ENCODE results near the gene ZSCAN9. TPM values are rescaled to one million over a fixed set of nuclear protein-coding genes. Genes with fewer than 3 reads are reported as not detected.
A peak's percentile ranks its signal among the peaks of the same experiment; 100 is the strongest.

The ZSCAN9 gene
- total and polyA plus RNA-seq, 9 of the 15 experiments (the other 6 are each of a cell fraction or from before 2014, with no cell fraction given) = 18.8 to 48.9 (median 28.7) TPM

DNA sequence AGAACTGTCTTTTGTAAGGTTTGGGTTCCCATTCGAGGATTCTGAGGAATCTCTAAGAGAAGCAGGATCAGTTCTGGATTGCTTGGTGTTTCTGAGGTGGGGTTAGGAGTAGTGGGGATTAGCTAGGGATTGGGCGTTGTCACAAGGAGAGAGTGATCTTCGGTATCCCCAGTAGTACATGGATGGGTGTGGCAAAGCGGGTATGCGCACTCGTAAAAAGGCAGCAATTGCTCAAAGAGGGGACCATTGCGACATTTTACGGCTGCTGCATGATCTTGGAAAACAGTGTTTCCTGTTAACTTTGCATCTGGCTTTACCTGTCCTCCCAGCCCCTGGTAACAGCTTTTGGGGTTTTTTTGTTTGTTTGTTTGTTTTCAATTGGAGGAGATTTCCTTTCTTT lies 9.7 kb upstream of the ZSCAN9 start:
- H3K4me3 ChIP-seq = no peak overlapping the region
- CTCF ChIA-PET (ENCODE audit: low intra/inter-chr PET ratio) = no interaction called here
- no peaks in the 10 kb centered on the region for H3K27me3 ChIP-seq (ENCODE audit: control insufficient read depth in 2 of 2, insufficient read depth in 2 of 2, low read length in 2 of 2)
- TF ChIP-seq, protein P1, sequence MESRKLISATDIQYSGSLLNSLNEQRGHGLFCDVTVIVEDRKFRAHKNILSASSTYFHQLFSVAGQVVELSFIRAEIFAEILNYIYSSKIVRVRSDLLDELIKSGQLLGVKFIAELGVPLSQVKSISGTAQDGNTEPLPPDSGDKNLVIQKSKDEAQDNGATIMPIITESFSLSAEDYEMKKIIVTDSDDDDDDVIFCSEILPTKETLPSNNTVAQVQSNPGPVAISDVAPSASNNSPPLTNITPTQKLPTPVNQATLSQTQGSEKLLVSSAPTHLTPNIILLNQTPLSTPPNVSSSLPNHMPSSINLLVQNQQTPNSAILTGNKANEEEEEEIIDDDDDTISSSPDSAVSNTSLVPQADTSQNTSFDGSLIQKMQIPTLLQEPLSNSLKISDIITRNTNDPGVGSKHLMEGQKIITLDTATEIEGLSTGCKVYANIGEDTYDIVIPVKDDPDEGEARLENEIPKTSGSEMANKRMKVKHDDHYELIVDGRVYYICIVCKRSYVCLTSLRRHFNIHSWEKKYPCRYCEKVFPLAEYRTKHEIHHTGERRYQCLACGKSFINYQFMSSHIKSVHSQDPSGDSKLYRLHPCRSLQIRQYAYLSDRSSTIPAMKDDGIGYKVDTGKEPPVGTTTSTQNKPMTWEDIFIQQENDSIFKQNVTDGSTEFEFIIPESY (CRISPR knock-in tag; IDR thresholded peaks at IDR 0.05) = 0 out of 2 replicates have a peak, but pooled peaks have one; percentile 11
- TF ChIP-seq TRIM24 (IDR thresholded peaks at IDR 0.05) (peak in 1 of 2 experiments; percentile 48; a peak in 1 of 4 replicates), MXI1 (IDR thresholded peaks at IDR 0.05; ENCODE audit: low read depth, low read length) (no peak), CEBPB (tag; IDR thresholded peaks at IDR 0.05) (peak; percentile 85), NCOA6 (IDR thresholded peaks at IDR 0.05) (no peak), POLR2AphosphoS2 (IDR thresholded peaks at IDR 0.05; ENCODE audit: low read length) (no peak), MTA3 (IDR thresholded peaks at IDR 0.05; ENCODE audit: borderline replicate concordance) (0 out of 2 replicates have a peak, but pooled peaks have one; percentile 16), MCM3 (IDR thresholded peaks at IDR 0.05) (no peak), NEUROD1 (IDR thresholded peaks at IDR 0.05; ENCODE audit: borderline replicate concordance, low read depth, low read length, partially characterized antibody) (no peak), ETV6 (IDR thresholded peaks at IDR 0.05; ENCODE audit: borderline replicate concordance in 1 of 2, low read depth in 2 of 2, low read length in 1 of 2) (no peak), ETV6 (CRISPR knock-in tag; IDR thresholded peaks at IDR 0.05; ENCODE audit: borderline replicate concordance) (no peak), NRF1 (conservative IDR thresholded peaks at IDR 0.05 in 1 of 2, IDR thresholded peaks at IDR 0.05 in 1 of 2) (peak; percentile 53 to 65; a peak in 3 of 4 replicates), CEBPG (CRISPR knock-in tag; IDR thresholded peaks at IDR 0.05) (no peak), CEBPG (tag; conservative IDR thresholded peaks at IDR 0.05 in 1 of 2, IDR thresholded peaks at IDR 0.05 in 1 of 2) (0 out of 4 replicates have a peak, but pooled peaks of 1 of the 2 experiments have one; percentile 39)
- TF ChIP-seq, protein P2, sequence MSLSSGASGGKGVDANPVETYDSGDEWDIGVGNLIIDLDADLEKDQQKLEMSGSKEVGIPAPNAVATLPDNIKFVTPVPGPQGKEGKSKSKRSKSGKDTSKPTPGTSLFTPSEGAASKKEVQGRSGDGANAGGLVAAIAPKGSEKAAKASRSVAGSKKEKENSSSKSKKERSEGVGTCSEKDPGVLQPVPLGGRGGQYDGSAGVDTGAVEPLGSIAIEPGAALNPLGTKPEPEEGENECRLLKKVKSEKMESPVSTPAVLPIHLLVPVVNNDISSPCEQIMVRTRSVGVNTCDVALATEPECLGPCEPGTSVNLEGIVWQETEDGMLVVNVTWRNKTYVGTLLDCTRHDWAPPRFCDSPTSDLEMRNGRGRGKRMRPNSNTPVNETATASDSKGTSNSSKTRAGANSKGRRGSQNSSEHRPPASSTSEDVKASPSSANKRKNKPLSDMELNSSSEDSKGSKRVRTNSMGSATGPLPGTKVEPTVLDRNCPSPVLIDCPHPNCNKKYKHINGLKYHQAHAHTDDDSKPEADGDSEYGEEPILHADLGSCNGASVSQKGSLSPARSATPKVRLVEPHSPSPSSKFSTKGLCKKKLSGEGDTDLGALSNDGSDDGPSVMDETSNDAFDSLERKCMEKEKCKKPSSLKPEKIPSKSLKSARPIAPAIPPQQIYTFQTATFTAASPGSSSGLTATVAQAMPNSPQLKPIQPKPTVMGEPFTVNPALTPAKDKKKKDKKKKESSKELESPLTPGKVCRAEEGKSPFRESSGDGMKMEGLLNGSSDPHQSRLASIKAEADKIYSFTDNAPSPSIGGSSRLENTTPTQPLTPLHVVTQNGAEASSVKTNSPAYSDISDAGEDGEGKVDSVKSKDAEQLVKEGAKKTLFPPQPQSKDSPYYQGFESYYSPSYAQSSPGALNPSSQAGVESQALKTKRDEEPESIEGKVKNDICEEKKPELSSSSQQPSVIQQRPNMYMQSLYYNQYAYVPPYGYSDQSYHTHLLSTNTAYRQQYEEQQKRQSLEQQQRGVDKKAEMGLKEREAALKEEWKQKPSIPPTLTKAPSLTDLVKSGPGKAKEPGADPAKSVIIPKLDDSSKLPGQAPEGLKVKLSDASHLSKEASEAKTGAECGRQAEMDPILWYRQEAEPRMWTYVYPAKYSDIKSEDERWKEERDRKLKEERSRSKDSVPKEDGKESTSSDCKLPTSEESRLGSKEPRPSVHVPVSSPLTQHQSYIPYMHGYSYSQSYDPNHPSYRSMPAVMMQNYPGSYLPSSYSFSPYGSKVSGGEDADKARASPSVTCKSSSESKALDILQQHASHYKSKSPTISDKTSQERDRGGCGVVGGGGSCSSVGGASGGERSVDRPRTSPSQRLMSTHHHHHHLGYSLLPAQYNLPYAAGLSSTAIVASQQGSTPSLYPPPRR (CRISPR knock-in tag; IDR thresholded peaks at IDR 0.05; ENCODE audit: borderline replicate concordance) = no peak

More for the DNA sequence above, 9.7 kb upstream of the ZSCAN9 start:
- peak; percentile 36 to 69 (median 41) for DNase-seq (ENCODE audit: extremely low read depth in 1 of 4, low spot score in 3 of 4)
- POLR2A ChIA-PET = interaction anchor here (0.6 to 1.5 kb wide), 3 partner anchors 10 to 1012 kb away, joined by 3 to 5 read pairs (median 3); partner anchors contain the start of gene ZSCAN9
- Histone ChIP-seq H3K9me3 (replicated peaks; ENCODE audit: control insufficient read depth, insufficient read depth, low read depth, low read length) (no peaks in the 10 kb centered on the region), H3K27ac (ENCODE audit: extremely low read depth, low read depth, low read length) (no peak overlapping the region), H2AFZ (ENCODE audit: low read depth, low read length) (peak overlapping the region; percentile 42), H3K36me3 (ENCODE audit: control insufficient read depth, insufficient read depth, low read length) (no peaks in the 10 kb centered on the region), H4K20me1 (replicated peaks; ENCODE audit: control insufficient read depth, insufficient read depth, low read length) (no peaks in the 10 kb centered on the region; the same call in 1 of the 2 replicates), H3K9ac (ENCODE audit: insufficient read depth in 1 of 2, low read depth in 2 of 2, low read length in 2 of 2) (peak overlapping the region; percentile 2 to 40; a peak in 2 of 4 replicates), H3K4me1 (replicated peaks in 1 of 2; ENCODE audit: control insufficient read depth in 2 of 2, insufficient read depth in 2 of 2, low read length in 2 of 2) (peaks cover 29 to 40% of the 10 kb centered on the region in 2 experiments), H3K9me1 (ENCODE audit: control insufficient read depth, insufficient read depth, low read length) (no peaks in the 10 kb centered on the region), H3K4me2 (ENCODE audit: insufficient read depth, low read length) (peak overlapping the region; percentile 59), H3K79me2 (ENCODE audit: control insufficient read depth, insufficient read depth, low read length) (peaks cover 18% of the 10 kb centered on the region)
- intact Hi-C loops (cut with micrococcal nuclease) = loop anchor here (5.0 to 10.0 kb wide), 3 partner anchors 272 to 1051 kb away; a partner anchor contains a TSS
- ATAC-seq = no peak
- FAIRE-seq = no peak
- in situ Hi-C loops (cut with MboI) = no loop called here
- no TSS peak for BruUV-seq (replicated peaks)
- WGBS (ENCODE audit: insufficient coverage, low coverage, missing lambda C conversion rate) = 43% methylated on average over 8 of the region's 8 CpGs

All from K562 (cell line).